IPS-15b (cell line): Measurements from ENCODE around the gene XAB2.

Experiments used
- H3K27me3 ChIP-seq: one replicate; pipeline ENCODE4 v1.6.1; 2013; ENCODE audit warnings: low read length; ENCODE audit not compliant: control insufficient read depth, insufficient read depth
- H3K36me3 ChIP-seq: one replicate; pipeline ENCODE4 v1.6.1; 2013; ENCODE audit warnings: low read length; ENCODE audit not compliant: control insufficient read depth, insufficient read depth
- H3K4me1 ChIP-seq: one replicate; pipeline ENCODE4 v1.6.1; 2013; ENCODE audit warnings: mild to moderate bottlenecking, low read length; ENCODE audit not compliant: control insufficient read depth, insufficient read depth
- H3K4me3 ChIP-seq: one replicate; pipeline ENCODE4 v1.5.1; 2013; ENCODE audit warnings: low read depth, low read length
- H3K9ac ChIP-seq: one replicate; pipeline ENCODE4 v1.6.1; 2013; ENCODE audit warnings: low read depth, mild to moderate bottlenecking, low read length
- H3K9me3 ChIP-seq: one replicate; pipeline ENCODE4 v1.6.1; 2013; ENCODE audit warnings: mild to moderate bottlenecking, low read length; ENCODE audit not compliant: control insufficient read depth, insufficient read depth

The XAB2 gene

DNA sequence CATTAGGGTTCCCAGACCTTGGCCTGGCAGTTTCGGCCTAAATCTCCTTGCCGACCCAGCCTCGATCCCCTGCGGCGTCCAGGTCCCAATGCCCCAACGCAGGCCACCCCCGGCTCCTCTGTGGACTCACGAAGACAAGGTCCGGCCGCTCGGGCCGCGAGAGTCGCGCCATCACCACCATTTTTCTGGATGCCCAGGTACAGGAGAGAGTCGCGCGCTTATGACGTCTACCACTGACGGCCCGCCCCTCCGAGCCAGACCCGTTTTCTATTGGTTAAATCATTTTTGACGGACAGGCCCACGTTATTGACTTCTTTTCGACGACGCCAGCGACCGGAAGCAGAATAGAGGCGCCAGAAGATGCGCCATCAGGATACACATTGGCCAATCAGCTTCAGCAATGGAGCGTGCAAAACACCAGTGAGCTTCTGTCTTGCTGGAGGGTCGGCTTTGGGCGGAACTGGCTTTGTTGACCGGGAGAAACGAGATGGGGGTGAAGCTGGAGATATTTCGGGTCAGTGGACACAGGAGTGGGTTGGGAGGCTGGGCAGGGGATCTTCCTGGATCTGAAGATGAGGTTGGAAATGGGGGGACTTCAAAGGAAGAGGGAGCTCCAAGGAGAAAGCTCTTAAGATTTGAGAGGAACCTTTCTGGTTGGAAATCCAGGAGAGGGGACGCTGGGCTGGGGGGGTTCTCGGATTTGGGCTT, at the start of gene XAB2, which contains the start of gene PET100:
TSS of gene XAB2 (minus strand) at position 199 of the 708 bp plus-strand sequence. CDS start at position 181, 18 bp downstream.
TSS of gene PET100 (plus strand) at position 447 of the 708 bp plus-strand sequence. CDS start at position 488, 41 bp downstream.
- no peaks in the 10 kb centered on the region for H3K27me3 ChIP-seq
- peaks cover 17% of the 10 kb centered on the region for H3K36me3 ChIP-seq
- no peaks in the 10 kb centered on the region for H3K9me3 ChIP-seq
- peak within 1 kb of the TSS; percentile 100 for H3K4me3 ChIP-seq
- peak within 1 kb of the TSS; percentile 95 for H3K9ac ChIP-seq
- peaks cover 2% of the 10 kb centered on the region for H3K4me1 ChIP-seq

DNA sequence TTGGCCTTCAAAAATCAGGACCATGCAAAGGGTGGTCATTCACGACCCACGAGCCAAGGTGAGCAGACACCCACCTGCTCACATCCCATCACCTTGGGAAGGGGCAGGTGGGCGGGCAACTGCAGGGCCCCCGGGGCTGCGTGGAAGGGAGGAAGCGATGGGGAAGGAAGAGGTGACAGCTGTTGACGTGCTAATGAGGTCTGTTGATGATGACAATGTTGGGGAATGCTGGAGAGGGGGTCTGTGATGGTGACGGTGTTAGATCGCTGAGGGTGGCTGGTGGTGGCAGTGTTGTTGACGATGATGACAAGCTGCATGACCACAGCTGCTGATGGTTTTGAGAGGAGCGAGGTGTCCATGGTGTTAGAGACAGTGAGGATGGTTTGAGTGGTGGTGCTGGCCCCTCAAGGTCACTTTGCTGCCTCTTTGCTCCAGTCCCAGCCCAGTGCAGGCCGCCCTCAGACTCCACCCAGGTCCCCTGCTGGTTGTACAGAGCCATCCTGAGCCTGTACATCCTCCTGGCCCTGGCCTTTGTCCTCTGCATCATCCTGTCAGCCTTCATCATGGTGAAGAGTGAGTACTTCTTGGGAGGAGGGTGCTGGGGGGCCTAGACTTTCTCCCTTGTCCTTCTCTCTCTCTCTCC, 48.4 kb upstream of the XAB2 start:
- peaks cover 2% of the 10 kb centered on the region for H3K4me1 ChIP-seq
- no peak overlapping the region for H3K9ac ChIP-seq
- H3K36me3 ChIP-seq: peaks cover 5% of the 10 kb centered on the region
- no peaks in the 10 kb centered on the region for H3K9me3 ChIP-seq
- H3K27me3 ChIP-seq: peaks cover 12% of the 10 kb centered on the region
- no peak overlapping the region for H3K4me3 ChIP-seq

DNA sequence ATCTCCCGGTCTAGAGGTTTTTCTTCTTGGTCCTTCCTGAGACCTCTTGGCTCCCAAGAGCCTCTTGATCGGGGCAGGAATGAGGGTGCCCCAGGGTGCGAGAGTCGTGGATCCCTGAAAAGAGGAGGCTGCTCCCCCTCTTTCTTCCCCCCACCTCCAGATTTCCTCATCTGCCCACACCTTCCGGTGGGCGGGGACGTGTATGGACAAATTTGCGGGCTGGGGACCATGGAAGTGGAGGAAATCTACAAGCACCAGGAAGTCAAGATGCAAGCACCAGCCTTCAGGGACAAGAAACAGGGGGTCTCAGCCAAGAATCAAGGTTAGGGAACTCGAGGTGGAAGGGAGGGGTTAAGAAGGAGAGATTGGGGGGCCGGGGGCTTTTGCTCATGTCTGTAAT, 47.5 kb upstream of the XAB2 start, which contains the start of gene MCEMP1:
TSS of gene MCEMP1 (plus strand) at position 237 of the 400 bp plus-strand sequence. CDS start at position 268, 31 bp downstream.
- Histone ChIP-seq H3K27me3 (peaks cover 15% of the 10 kb centered on the region), H3K4me1 (peaks cover 1% of the 10 kb centered on the region), H3K4me3 (no peak within 1 kb of the TSS), H3K9me3 (no peaks in the 10 kb centered on the region), H3K9ac (no peak within 1 kb of the TSS), H3K36me3 (no peaks in the 10 kb centered on the region)

DNA sequence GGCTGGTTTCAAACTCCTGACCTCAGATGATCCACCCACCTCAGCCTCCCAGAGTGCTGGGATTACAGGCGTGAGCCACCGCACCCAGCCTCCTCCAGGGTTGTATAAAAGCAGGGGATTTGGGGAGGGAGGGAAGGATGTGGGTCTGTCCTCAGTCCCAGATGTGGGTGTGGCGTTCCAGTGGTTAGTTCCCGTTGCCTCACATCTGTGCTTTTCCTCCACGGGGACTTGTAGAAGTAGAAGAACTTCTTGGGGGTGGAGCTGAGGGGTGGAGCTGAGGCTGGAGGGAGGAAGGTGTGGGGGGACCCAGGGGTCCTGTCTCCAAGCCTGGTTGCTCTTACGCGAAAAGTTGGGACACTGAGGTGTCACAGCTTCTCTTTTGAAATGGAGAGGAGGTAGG, 47.0 kb upstream of the XAB2 start:
- Histone ChIP-seq H3K4me3 (no peak overlapping the region), H3K9me3 (no peaks in the 10 kb centered on the region), H3K36me3 (no peaks in the 10 kb centered on the region), H3K9ac (no peak overlapping the region), H3K27me3 (peaks cover 19% of the 10 kb centered on the region), H3K4me1 (no peaks in the 10 kb centered on the region)

DNA sequence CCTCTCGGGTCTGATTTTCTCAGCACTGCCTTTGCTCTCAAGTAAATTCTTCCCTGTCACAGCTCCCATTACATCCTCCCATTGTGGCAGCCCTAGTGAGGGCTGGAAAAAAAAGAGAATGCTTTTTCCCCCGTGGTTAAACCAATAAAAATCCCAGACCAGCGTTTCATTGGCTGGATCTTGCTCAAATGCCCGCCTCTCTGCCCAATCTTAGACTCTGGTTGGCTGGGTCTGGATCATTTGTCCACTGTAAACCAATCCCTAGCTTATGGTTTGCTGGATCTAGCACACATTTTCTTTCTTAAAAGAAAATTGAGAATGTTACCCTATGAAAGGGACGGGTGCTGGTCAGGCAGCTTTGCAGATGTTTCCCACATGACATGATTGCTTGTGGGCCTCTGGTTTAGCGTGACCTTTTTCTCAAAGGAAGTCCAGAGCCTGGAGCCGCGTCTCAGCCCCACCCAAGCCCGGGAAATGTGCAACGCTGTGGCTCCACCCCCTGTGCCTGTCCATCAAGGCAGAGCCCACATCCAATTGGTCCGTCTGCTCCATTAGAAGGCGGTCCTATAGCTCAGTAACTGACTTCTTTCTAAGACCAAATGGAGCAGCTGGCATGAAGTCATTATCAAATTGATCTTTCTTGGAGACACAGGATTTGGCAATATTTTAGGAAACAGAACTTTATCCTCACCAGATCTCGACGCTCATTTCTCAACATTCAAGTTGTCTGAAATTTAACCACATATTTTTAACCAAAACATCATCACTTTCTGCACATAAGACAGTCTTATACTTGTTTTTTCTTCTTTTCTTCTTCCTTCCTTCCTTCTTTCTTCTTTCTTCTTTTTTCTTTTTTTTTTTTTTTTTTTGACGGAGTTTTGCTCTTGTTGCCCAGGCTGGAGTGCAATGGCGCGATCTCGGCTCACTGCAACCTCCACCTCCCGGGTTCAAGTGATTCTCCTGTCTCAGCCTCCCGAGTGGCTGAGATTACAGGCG, 45.0 kb upstream of the XAB2 start:
- Histone ChIP-seq H3K4me1 (peaks cover 2% of the 10 kb centered on the region), H3K36me3 (no peaks in the 10 kb centered on the region), H3K9me3 (no peaks in the 10 kb centered on the region), H3K4me3 (peak overlapping the region; percentile 36), H3K9ac (no peak overlapping the region), H3K27me3 (peaks cover 29% of the 10 kb centered on the region)

DNA sequence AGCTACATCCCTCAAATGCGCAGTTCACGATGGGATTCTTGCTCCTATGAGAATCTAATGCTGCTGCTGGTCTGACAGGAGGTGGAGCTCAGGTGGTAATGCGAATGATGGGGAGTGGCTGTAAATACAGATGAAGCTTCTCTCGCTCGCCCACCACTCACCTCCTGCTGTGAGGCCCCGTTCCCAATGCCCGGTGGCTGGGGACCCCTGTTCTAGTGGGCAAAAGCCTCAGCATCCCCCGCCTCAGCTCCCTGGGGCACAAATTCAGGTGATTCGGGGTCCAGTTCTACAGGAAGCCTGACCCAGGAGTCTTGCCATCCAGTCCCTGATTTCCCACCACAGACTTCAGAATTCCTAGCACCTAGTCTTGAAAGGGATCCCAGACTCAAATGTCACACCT, 43.2 kb upstream of the XAB2 start:
- Histone ChIP-seq H3K9ac (no peak overlapping the region), H3K9me3 (no peaks in the 10 kb centered on the region), H3K4me3 (no peak overlapping the region), H3K4me1 (peaks cover 2% of the 10 kb centered on the region), H3K36me3 (no peaks in the 10 kb centered on the region), H3K27me3 (peaks cover 34% of the 10 kb centered on the region)

DNA sequence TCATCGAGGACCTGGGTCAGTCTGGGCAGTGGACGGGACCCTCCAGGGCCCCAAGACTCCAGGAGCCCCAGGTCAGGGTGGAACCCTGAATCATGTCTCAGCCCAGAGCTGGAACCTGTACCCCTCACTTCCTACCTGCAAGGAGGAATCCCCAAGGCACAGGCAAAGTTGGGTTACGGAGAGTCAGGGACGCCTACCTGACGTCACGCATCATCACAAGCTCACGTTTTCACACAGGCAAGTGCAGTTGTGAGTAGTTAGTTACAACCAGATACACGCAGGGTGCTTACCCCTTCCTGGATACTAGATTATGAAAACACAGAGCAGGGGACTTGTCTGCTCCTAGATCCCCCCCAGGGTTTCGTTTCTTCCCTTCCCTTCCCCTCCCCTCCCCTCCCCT, 41.4 kb upstream of the XAB2 start:
- Histone ChIP-seq H3K9me3 (no peaks in the 10 kb centered on the region), H3K4me1 (peaks cover 2% of the 10 kb centered on the region), H3K36me3 (no peaks in the 10 kb centered on the region), H3K27me3 (peaks cover 29% of the 10 kb centered on the region), H3K9ac (peak overlapping the region; percentile 70), H3K4me3 (peak overlapping the region; percentile 85)

DNA sequence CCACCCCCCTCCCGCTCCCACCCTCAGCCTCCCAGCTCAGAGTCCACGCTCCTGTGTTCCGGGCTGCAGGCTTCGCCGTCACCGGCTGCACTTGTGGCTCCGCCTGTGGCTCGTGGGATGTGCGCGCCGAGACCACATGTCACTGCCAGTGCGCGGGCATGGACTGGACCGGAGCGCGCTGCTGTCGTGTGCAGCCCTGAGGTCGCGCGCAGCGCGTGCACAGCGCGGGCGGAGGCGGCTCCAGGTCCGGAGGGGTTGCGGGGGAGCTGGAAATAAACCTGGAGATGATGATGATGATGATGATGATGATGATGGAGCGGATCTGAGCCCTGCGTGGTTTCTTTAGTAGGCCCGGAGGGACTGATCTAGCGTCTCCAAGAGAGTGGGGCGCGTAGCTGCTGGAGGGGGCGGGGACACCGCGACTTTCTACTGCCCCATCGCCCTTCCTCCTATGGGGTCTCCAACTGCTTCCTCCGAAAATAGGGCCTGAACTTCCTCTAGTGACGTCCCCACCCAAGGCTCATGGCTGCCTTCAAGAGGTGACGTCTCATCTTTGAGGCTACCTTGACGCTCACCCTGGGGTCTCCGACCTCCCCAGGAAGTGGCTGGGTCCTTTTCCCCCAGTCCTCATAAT, 40.9 kb upstream of the XAB2 start:
- H3K4me3 ChIP-seq: peak overlapping the region; percentile 85
- no peaks in the 10 kb centered on the region for H3K36me3 ChIP-seq
- peak overlapping the region; percentile 70 for H3K9ac ChIP-seq
- H3K9me3 ChIP-seq: no peaks in the 10 kb centered on the region
- peaks cover 29% of the 10 kb centered on the region for H3K27me3 ChIP-seq
- H3K4me1 ChIP-seq: peaks cover 2% of the 10 kb centered on the region

DNA sequence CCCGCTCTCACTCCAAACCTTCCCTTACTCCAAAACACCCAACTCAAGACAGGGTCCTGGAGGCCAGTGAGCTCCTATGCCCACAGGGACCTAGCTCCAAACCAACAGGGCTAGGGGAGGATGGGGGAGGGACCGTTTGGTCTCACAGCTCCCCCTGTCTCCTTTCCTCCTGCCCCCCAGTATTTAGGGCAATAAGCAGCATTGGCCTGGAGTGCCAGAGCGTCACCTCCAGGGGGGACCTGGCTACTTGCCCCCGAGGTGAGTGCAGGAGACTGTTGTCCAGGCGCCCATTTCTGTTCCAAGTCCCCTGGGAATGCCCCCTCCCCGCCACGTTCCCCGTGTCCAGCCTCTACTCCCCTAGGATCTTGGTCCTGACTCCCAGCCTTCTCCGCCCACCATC, 40.3 kb upstream of the XAB2 start:
- Histone ChIP-seq H3K9ac (no peak overlapping the region), H3K27me3 (peaks cover 29% of the 10 kb centered on the region), H3K36me3 (no peaks in the 10 kb centered on the region), H3K4me1 (peaks cover 2% of the 10 kb centered on the region), H3K4me3 (peak overlapping the region; percentile 85), H3K9me3 (no peaks in the 10 kb centered on the region)

DNA sequence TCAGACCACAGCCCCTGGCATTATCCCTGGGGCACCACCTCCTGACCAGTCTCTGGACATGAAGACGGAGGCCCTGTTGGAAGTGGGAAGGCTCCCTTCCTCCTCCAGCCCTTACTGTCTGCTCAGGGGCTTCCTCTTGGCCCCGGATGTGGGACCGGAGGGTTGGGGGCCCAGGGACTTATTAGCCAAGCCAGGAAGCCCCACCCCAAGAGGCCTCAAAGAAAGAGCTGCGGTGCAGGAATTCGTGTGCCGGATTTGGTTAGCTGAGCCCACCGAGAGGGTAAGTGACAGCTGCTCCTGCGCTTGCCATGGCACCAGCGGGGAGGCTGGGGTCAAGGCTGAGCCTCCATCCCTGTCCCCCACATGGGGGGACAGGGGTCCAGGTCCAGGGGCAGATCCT, 39.5 kb upstream of the XAB2 start, which contains the start of gene RETN:
TSS of gene RETN (plus strand) at position 208 of the 400 bp plus-strand sequence. CDS start 278 bp downstream, outside the sequence.
- H3K27me3 ChIP-seq: peaks cover 29% of the 10 kb centered on the region
- H3K9ac ChIP-seq: no peak within 1 kb of the TSS
- peak within 1 kb of the TSS; percentile 85 for H3K4me3 ChIP-seq

DNA sequence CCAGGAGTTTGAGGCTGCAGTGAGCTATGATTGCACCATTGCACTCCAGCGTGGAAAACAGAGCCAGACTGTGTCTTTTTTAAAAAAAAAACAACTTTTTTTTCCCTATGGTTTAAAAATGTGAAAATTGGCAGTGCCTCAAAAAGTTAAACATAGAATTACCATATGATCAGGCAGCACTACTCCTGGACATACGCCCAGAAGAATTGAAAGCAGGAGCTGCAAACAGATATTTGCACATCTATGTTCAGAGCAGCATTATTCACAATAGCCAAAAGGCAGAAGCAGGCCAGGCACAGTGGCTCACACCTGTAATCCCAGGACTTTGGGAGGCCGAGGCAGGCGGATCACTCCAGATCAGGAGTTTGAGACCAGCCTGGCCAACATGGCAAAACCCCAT, 35.7 kb upstream of the XAB2 start:
- H3K4me1 ChIP-seq: peaks cover 2% of the 10 kb centered on the region
- no peaks in the 10 kb centered on the region for H3K36me3 ChIP-seq
- no peak overlapping the region for H3K4me3 ChIP-seq
- no peak overlapping the region for H3K9ac ChIP-seq
- peaks cover 13% of the 10 kb centered on the region for H3K27me3 ChIP-seq
- H3K9me3 ChIP-seq: no peaks in the 10 kb centered on the region

More for the DNA sequence above, 39.5 kb upstream of the XAB2 start, which contains the start of gene RETN:
- Histone ChIP-seq H3K36me3 (no peaks in the 10 kb centered on the region), H3K4me1 (peaks cover 2% of the 10 kb centered on the region), H3K9me3 (no peaks in the 10 kb centered on the region)
